Liver (tissue), 9 donors: ENCODE measurements around the gene RESF1. TPM values are rescaled to one million over a fixed set of nuclear protein-coding genes. Genes with fewer than 3 reads are reported as not detected.

Experiments
- DNase-seq: peaks from one replicate; pipeline ENCODE4 v3.0.0-alpha.2; 2017; ENCODE audit warnings: low spot score
- H3K27ac ChIP-seq, 2 donors: one replicate each; pipeline ENCODE4 v1.7.0; 2013; ENCODE audit warnings: inconsistent platforms in 2 of 2, low read length in 2 of 2, control low read depth in 1 of 2, low read depth in 1 of 2, mild to moderate bottlenecking in 1 of 2
- H3K27me3 ChIP-seq, 4 donors: one replicate each; pipeline versions ENCODE4 v1.6.1 to v1.7.0; 2013; ENCODE audit warnings: low read length in 3 of 4, inconsistent platforms in 1 of 4, mild to moderate bottlenecking in 1 of 4, moderate library complexity in 1 of 4; ENCODE audit not compliant: control insufficient read depth in 4 of 4, insufficient read depth in 4 of 4
- H3K36me3 ChIP-seq, 4 donors: one replicate each; pipeline versions ENCODE4 v1.6.1 to v1.7.0; 2013; ENCODE audit warnings: low read length in 3 of 4, mild to moderate bottlenecking in 3 of 4, low read depth in 1 of 4, moderate library complexity in 1 of 4; ENCODE audit not compliant: control insufficient read depth in 4 of 4, insufficient read depth in 3 of 4
- H3K4me1 ChIP-seq, 4 donors: one replicate each; pipeline versions ENCODE4 v1.6.1 to v1.7.0; 2013; ENCODE audit warnings: low read length in 3 of 4, mild to moderate bottlenecking in 3 of 4, moderate library complexity in 1 of 4; ENCODE audit not compliant: control insufficient read depth in 4 of 4, insufficient read depth in 4 of 4
- H3K4me3 ChIP-seq, 3 donors: one replicate each; pipeline versions ENCODE4 v1.6.1 to v1.7.0; 2013; ENCODE audit warnings: low read length in 3 of 3, control low read depth in 1 of 3, low read depth in 1 of 3, mild to moderate bottlenecking in 1 of 3
- H3K9ac ChIP-seq, 2 donors: one replicate each; pipeline ENCODE4 v1.7.0; 2013; ENCODE audit warnings: low read length in 2 of 2, mild to moderate bottlenecking in 2 of 2, moderate library complexity in 2 of 2, control low read depth in 1 of 2, low read depth in 1 of 2
- H3K9me3 ChIP-seq, 4 donors: one replicate each; pipeline versions ENCODE4 v1.6.1 to v1.7.0; 2013; ENCODE audit warnings: low read length in 3 of 4; ENCODE audit not compliant: control insufficient read depth in 4 of 4
- EGR1 ChIP-seq, 2 donors: IDR thresholded peaks; 2 replicates each; pipeline ENCODE4 v1.6.1; 2016 to 2018; ENCODE audit warnings: antibody characterized with exemption in 2 of 2, low read depth in 2 of 2
- FOXA1 ChIP-seq: IDR thresholded peaks from 2 replicates; pipeline ENCODE4 v1.6.1; 2016; ENCODE audit warnings: antibody characterized with exemption
- FOXA2 ChIP-seq: IDR thresholded peaks from 2 replicates; pipeline ENCODE4 v1.6.1; 2016; ENCODE audit warnings: antibody characterized with exemption
- GABPA ChIP-seq, 2 donors: IDR thresholded peaks in 1 of 2; conservative IDR thresholded peaks in 1 of 2; 2 replicates each; pipeline ENCODE4 v1.6.1; 2016; ENCODE audit warnings: antibody characterized with exemption in 2 of 2, mild to moderate bottlenecking in 1 of 2, moderate library complexity in 1 of 2
- HNF4G ChIP-seq: IDR thresholded peaks from 2 replicates; pipeline ENCODE4 v1.6.1; 2016; ENCODE audit warnings: antibody characterized with exemption
- JUND ChIP-seq, 2 donors: IDR thresholded peaks; 2 replicates each; pipeline ENCODE4 v1.6.1; 2016; ENCODE audit warnings: antibody characterized with exemption in 2 of 2
- NR2F2 ChIP-seq: IDR thresholded peaks from 2 replicates; pipeline ENCODE4 v1.6.1; 2016; ENCODE audit warnings: antibody characterized with exemption
- RXRA ChIP-seq, 2 donors: IDR thresholded peaks; 2 replicates each; pipeline ENCODE4 v1.6.1; 2017 to 2018; ENCODE audit warnings: antibody characterized with exemption in 2 of 2, mild to moderate bottlenecking in 1 of 2
- SP1 ChIP-seq: IDR thresholded peaks from 2 replicates; pipeline ENCODE4 v1.6.1; 2018; ENCODE audit warnings: antibody characterized with exemption, mild to moderate bottlenecking
- TAF1 ChIP-seq: conservative IDR thresholded peaks from 2 replicates; pipeline ENCODE4 v1.6.1; 2016; ENCODE audit warnings: antibody characterized with exemption, mild to moderate bottlenecking
- YY1 ChIP-seq: IDR thresholded peaks from 2 replicates; pipeline ENCODE4 v1.6.1; 2016; ENCODE audit warnings: antibody characterized with exemption, mild to moderate bottlenecking
- WGBS: extraction: QIAGEN DNeasy Blood & Tissue Kit; methylation state at CpG from one replicate; pipeline ENCODE4 v1.1.7; 2013; 5-methylcytosine and 5-hydroxymethylcytosine counted together
- polyA plus RNA-seq, 2 donors: library from polyadenylated mRNA; stranded (reverse) in 1 of 2; unstranded in 1 of 2; fragments of 200-250 nt in 1 of 2; fragments of >200 nt in 1 of 2; fragmentation: Nextera tagmentation in 1 of 2; extraction: Ambion mirVana in 1 of 2; gene quantifications; one replicate each; pipeline versions ENCODE4 v1.2.1 to v1.2.3, GENCODE V29; 2013 to 2015
- total RNA-seq, 2 donors: library from RNA; depleted of rRNA; stranded (reverse); fragments of >200 nt; gene quantifications; one replicate each; pipeline ENCODE4 v1.2.3, GENCODE V29; 2014
- TF ChIP-seq, protein P1 (sequence below): IDR thresholded peaks from 2 replicates; pipeline ENCODE4 v1.6.1; 2016; ENCODE audit warnings: antibody characterized with exemption
- TF ChIP-seq, protein P2 (sequence below): IDR thresholded peaks from 2 replicates; pipeline ENCODE4 v1.6.1; 2016; ENCODE audit warnings: antibody characterized with exemption
- TF ChIP-seq, protein P3 (sequence below): fragments of 150-350 bp; IDR thresholded peaks from 2 replicates; pipeline ENCODE4 v1.5.1; 2017; ENCODE audit warnings: improper control_type of control experiment, low read depth, low read length; ENCODE audit not compliant: missing input control
- TF ChIP-seq, protein P4 (sequence below): IDR thresholded peaks from 2 replicates; pipeline ENCODE4 v1.6.1; 2016; ENCODE audit warnings: antibody characterized with exemption
- TF ChIP-seq, protein P5 (sequence below): IDR thresholded peaks from 2 replicates; pipeline ENCODE4 v1.6.1; 2016; ENCODE audit warnings: antibody characterized with exemption, mild to moderate bottlenecking
- donor health status: healthy.
- donor health status: healthy.
- donor health status: healthy.
- donor health status: healthy.
- donor health status: healthy.

Gene RESF1
- total and polyA plus RNA-seq, 4 donors: 19.5 to 69.7 (median 37.2) TPM

DNA sequence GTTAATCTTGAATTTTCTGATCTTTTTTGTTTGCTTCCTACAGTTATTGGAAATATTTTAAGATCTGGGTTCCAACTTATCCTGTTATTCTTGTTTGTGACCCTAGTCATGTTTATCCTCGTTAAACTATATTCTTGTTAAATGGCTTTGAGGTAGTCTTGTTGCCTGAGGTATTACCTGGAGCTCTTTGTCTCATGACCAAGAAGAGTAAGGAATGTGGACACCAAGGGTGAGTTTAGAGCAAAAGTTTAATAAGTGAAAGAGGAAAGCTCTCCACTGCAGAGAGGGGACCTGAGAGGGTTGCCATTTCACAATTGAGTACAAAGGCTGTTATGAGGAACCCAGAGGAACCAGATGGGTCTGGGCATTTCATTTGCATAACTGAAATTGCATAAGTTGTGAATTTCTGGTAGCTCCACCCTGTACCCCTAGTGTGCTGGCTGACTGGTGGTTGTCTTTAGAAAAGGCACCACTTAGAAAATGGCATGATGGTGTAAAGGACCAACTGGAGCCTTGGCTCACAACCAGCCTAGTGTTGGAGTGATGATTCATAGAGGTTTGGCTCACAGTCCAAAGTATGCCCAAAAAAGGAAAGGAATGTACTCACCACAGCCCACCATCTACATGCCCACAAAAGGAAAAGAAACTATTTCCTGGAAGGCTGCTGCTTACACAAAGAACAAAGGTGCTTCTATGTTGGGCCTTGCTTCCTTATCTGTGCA, 36.7 kb upstream of the RESF1 start:
- 81% methylated on average over 1 of the region's 1 CpG for WGBS

DNA sequence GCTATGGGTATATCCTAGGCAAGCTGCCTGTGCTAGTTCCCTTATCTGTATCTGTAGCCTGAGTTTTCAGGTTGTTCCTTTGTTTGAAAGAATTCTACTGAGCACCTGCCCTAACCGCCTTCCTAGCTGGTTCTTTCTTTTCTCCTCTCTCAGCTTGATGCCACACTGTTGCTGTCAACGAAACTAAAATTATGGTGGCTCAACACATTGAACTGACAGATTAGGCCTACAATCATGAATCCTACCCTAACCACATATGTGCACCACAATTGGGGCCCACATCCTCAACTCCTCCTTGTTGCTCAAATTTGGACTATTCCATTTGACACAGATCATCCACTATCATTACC, 36.2 kb upstream of the RESF1 start:
- Histone ChIP-seq H3K9ac (no peak overlapping the region), H3K27me3 (no peaks in the 10 kb centered on the region), H3K4me3 (peak overlapping the region in 2 of 3 donors; percentile 2 to 6), H3K4me1 (no peaks in the 10 kb centered on the region), H3K27ac (no peak overlapping the region), H3K9me3 (peaks cover 1 to 11% (median 8%) of the 10 kb centered on the region in 4 donors), H3K36me3 (no peaks in the 10 kb centered on the region)
- 90% methylated on average over 2 of the region's 2 CpGs for WGBS
- no peak for DNase-seq
- TF ChIP-seq GABPA (IDR thresholded peaks at IDR 0.05 in 1 of 2, conservative IDR thresholded peaks at IDR 0.05 in 1 of 2) (no peak), JUND (IDR thresholded peaks at IDR 0.05) (no peak), HNF4G (no peak)
- TF ChIP-seq, protein P1, sequence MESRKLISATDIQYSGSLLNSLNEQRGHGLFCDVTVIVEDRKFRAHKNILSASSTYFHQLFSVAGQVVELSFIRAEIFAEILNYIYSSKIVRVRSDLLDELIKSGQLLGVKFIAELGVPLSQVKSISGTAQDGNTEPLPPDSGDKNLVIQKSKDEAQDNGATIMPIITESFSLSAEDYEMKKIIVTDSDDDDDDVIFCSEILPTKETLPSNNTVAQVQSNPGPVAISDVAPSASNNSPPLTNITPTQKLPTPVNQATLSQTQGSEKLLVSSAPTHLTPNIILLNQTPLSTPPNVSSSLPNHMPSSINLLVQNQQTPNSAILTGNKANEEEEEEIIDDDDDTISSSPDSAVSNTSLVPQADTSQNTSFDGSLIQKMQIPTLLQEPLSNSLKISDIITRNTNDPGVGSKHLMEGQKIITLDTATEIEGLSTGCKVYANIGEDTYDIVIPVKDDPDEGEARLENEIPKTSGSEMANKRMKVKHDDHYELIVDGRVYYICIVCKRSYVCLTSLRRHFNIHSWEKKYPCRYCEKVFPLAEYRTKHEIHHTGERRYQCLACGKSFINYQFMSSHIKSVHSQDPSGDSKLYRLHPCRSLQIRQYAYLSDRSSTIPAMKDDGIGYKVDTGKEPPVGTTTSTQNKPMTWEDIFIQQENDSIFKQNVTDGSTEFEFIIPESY: no peak
- TF ChIP-seq, protein P2, sequence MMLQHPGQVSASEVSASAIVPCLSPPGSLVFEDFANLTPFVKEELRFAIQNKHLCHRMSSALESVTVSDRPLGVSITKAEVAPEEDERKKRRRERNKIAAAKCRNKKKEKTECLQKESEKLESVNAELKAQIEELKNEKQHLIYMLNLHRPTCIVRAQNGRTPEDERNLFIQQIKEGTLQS: no peak
- TF ChIP-seq, protein P3, sequence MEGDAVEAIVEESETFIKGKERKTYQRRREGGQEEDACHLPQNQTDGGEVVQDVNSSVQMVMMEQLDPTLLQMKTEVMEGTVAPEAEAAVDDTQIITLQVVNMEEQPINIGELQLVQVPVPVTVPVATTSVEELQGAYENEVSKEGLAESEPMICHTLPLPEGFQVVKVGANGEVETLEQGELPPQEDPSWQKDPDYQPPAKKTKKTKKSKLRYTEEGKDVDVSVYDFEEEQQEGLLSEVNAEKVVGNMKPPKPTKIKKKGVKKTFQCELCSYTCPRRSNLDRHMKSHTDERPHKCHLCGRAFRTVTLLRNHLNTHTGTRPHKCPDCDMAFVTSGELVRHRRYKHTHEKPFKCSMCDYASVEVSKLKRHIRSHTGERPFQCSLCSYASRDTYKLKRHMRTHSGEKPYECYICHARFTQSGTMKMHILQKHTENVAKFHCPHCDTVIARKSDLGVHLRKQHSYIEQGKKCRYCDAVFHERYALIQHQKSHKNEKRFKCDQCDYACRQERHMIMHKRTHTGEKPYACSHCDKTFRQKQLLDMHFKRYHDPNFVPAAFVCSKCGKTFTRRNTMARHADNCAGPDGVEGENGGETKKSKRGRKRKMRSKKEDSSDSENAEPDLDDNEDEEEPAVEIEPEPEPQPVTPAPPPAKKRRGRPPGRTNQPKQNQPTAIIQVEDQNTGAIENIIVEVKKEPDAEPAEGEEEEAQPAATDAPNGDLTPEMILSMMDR: no peak

More for the DNA sequence above, 36.7 kb upstream of the RESF1 start:
- Histone ChIP-seq H3K27me3 (no peaks in the 10 kb centered on the region), H3K9me3 (peaks cover 1 to 11% (median 8%) of the 10 kb centered on the region in 4 donors), H3K36me3 (no peaks in the 10 kb centered on the region), H3K27ac (no peak overlapping the region), H3K4me1 (no peaks in the 10 kb centered on the region), H3K9ac (no peak overlapping the region), H3K4me3 (peak overlapping the region in 2 of 3 donors; percentile 2 to 15)
- TF ChIP-seq, protein P4, sequence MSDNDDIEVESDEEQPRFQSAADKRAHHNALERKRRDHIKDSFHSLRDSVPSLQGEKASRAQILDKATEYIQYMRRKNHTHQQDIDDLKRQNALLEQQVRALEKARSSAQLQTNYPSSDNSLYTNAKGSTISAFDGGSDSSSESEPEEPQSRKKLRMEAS: no peak
- TF ChIP-seq FOXA2 (no peak), NR2F2 (no peak), YY1 (no peak), TAF1 (no peak), HNF4G (no peak), JUND (IDR thresholded peaks at IDR 0.05) (no peak), RXRA (IDR thresholded peaks at IDR 0.05) (no peak), SP1 (no peak), FOXA1 (no peak), GABPA (IDR thresholded peaks at IDR 0.05 in 1 of 2, conservative IDR thresholded peaks at IDR 0.05 in 1 of 2) (no peak), EGR1 (IDR thresholded peaks at IDR 0.05; ENCODE audit: low read depth in 2 of 2) (no peak)
- TF ChIP-seq, protein P3: no peak
- TF ChIP-seq, protein P5, sequence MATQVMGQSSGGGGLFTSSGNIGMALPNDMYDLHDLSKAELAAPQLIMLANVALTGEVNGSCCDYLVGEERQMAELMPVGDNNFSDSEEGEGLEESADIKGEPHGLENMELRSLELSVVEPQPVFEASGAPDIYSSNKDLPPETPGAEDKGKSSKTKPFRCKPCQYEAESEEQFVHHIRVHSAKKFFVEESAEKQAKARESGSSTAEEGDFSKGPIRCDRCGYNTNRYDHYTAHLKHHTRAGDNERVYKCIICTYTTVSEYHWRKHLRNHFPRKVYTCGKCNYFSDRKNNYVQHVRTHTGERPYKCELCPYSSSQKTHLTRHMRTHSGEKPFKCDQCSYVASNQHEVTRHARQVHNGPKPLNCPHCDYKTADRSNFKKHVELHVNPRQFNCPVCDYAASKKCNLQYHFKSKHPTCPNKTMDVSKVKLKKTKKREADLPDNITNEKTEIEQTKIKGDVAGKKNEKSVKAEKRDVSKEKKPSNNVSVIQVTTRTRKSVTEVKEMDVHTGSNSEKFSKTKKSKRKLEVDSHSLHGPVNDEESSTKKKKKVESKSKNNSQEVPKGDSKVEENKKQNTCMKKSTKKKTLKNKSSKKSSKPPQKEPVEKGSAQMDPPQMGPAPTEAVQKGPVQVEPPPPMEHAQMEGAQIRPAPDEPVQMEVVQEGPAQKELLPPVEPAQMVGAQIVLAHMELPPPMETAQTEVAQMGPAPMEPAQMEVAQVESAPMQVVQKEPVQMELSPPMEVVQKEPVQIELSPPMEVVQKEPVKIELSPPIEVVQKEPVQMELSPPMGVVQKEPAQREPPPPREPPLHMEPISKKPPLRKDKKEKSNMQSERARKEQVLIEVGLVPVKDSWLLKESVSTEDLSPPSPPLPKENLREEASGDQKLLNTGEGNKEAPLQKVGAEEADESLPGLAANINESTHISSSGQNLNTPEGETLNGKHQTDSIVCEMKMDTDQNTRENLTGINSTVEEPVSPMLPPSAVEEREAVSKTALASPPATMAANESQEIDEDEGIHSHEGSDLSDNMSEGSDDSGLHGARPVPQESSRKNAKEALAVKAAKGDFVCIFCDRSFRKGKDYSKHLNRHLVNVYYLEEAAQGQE: no peak
- TF ChIP-seq, protein P2: no peak
- no peak for DNase-seq
